Measurements from ENCODE around the gene ETV6. TPM values are rescaled to one million over a fixed set of nuclear protein-coding genes. Genes with fewer than 3 reads are reported as not detected.

ETV6 gene
- total RNA-seq, 1 experiment from 2014 or later, result 19.3 TPM

DNA sequence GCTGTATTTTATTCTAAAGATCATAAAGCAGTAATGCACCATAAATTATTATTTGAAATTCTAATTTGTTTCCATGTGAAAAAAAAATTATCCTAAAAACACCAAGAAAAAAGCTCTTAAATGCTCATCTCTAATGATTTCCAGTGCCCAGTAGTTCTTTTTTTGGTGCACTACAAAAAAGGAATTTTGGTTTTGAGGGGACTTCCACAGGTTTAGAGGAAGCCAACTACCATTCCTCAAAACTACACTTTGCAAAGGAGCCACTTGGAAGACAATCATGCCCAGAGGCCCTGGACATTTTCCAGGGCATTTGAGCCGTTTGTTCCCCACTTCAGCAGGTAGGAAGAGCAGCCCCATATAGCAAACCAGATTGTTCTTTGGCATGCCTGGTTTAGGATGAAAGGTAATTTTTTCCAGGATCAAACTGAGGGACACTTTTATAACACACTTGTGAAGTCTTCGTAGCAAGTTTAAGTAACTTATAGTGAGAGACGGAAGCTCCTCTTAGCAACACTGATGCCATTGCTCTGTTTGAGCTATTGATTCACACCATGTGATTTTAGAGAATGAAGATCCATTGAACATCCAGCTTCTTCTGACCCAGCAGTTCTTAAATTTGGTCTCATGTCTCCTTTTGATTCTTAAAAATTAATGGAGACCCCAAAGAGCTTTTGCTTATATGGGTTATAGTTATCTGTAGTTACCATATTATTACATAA is 187.9 kb downstream of the ETV6 start:
- H3K9me3 Mint-ChIP-seq (ENCODE audit: unreplicated experiment), result no peaks in the 10 kb centered on the region
- peak; percentile 36 for DNase-seq (ENCODE audit: unreplicated experiment)
- POLR2A ChIA-PET, result interaction anchor here (0.6 kb wide), 1 partner anchor 381 kb away, joined by 5 read pairs; no protein-coding TSS in a partner anchor
- no TSS peak for BruUV-seq (replicated peaks)
- peaks cover 12% of the 10 kb centered on the region for H3K36me3 Mint-ChIP-seq (ENCODE audit: insufficient read depth, unreplicated experiment)
- no peaks in the 10 kb centered on the region for H3K27me3 Mint-ChIP-seq (ENCODE audit: insufficient read depth, unreplicated experiment)
- no peak overlapping the region for H3K4me3 Mint-ChIP-seq (ENCODE audit: unreplicated experiment)
- intact Hi-C loops (cut with micrococcal nuclease), result loop anchor here (10.0 kb wide), 1 partner anchor 253 kb away; no protein-coding TSS in a partner anchor
- CTCF ChIA-PET, result interaction anchor here (0.6 to 0.7 kb wide), 2 partner anchors 99 to 520 kb away, joined by 3 read pairs; no protein-coding TSS in a partner anchor
- peaks cover 26% of the 10 kb centered on the region for H3K4me1 Mint-ChIP-seq (ENCODE audit: insufficient read depth, unreplicated experiment)
- H3K27ac Mint-ChIP-seq (ENCODE audit: low read depth, unreplicated experiment), result no peak overlapping the region
- TF ChIP-seq, protein P1, sequence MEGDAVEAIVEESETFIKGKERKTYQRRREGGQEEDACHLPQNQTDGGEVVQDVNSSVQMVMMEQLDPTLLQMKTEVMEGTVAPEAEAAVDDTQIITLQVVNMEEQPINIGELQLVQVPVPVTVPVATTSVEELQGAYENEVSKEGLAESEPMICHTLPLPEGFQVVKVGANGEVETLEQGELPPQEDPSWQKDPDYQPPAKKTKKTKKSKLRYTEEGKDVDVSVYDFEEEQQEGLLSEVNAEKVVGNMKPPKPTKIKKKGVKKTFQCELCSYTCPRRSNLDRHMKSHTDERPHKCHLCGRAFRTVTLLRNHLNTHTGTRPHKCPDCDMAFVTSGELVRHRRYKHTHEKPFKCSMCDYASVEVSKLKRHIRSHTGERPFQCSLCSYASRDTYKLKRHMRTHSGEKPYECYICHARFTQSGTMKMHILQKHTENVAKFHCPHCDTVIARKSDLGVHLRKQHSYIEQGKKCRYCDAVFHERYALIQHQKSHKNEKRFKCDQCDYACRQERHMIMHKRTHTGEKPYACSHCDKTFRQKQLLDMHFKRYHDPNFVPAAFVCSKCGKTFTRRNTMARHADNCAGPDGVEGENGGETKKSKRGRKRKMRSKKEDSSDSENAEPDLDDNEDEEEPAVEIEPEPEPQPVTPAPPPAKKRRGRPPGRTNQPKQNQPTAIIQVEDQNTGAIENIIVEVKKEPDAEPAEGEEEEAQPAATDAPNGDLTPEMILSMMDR (IDR thresholded peaks at IDR 0.05; ENCODE audit: unreplicated experiment), result no peak

DNA sequence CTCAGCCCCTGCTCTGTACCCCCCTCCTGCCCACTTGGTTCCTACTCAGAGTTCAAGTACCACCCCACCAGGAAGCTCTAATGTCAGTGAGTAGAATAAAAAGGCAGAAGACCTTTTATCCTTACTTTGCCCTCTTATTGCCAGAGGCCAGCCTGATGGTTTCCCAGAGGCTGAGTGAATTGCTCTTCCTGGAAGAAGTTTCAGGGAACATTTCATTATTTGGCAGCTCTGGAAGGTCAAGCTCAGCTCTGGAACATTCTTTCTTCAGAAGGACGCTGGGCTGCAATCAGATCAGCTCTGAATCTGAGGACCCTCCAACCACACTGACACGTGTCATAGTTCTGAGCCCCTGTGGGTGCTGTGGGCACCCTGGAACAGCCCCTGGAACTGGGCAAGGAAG is 188.9 kb downstream of the ETV6 start:
- Mint-ChIP-seq H3K4me1 (ENCODE audit: insufficient read depth, unreplicated experiment) (peaks cover 26% of the 10 kb centered on the region), H3K36me3 (ENCODE audit: insufficient read depth, unreplicated experiment) (peaks cover 11% of the 10 kb centered on the region), H3K4me3 (ENCODE audit: unreplicated experiment) (no peak overlapping the region), H3K27me3 (ENCODE audit: insufficient read depth, unreplicated experiment) (no peaks in the 10 kb centered on the region), H3K9me3 (ENCODE audit: unreplicated experiment) (no peaks in the 10 kb centered on the region), H3K27ac (ENCODE audit: low read depth, unreplicated experiment) (no peak overlapping the region)
- intact Hi-C loops (cut with micrococcal nuclease), result loop anchor here (10.0 kb wide), 1 partner anchor 254 kb away; no protein-coding TSS in a partner anchor
- POLR2A ChIA-PET, result no interaction called here
- BruUV-seq (replicated peaks), result no TSS peak
- no peak for DNase-seq (ENCODE audit: unreplicated experiment)
- TF ChIP-seq, protein P1 (IDR thresholded peaks at IDR 0.05; ENCODE audit: unreplicated experiment), result no peak
- CTCF ChIA-PET, result interaction anchor here (0.6 kb wide), 1 partner anchor 15 kb away, joined by 3 read pairs; no protein-coding TSS in a partner anchor

DNA sequence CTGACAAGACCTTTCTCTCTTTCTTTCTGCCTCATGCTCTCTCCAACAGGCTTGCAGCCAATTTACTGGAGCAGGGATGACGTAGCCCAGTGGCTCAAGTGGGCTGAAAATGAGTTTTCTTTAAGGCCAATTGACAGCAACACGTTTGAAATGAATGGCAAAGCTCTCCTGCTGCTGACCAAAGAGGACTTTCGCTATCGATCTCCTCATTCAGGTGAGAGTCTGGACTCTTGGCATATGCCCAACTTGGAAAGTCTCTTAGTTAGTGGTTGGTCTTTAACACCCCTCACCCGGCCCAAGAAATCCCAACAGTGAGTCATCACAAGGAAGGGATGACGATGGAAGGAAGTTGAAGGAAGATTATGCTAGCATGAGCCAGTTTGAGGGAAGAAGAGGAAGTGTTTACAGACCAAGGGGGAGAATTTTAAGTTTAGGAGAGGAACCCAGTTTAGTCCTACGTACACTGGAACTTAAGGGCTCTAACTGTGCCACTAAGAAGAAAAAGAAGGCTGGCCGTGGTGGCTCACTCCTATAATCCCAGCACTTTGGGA is 189.7 kb downstream of the ETV6 start:
- intact Hi-C loops (cut with micrococcal nuclease), result loop anchor here (10.0 kb wide), 1 partner anchor 254 kb away; no protein-coding TSS in a partner anchor
- Mint-ChIP-seq H3K27ac (ENCODE audit: low read depth, unreplicated experiment) (no peak overlapping the region), H3K27me3 (ENCODE audit: insufficient read depth, unreplicated experiment) (no peaks in the 10 kb centered on the region), H3K4me3 (ENCODE audit: unreplicated experiment) (no peak overlapping the region), H3K4me1 (ENCODE audit: insufficient read depth, unreplicated experiment) (peaks cover 19% of the 10 kb centered on the region), H3K9me3 (ENCODE audit: unreplicated experiment) (no peaks in the 10 kb centered on the region), H3K36me3 (ENCODE audit: insufficient read depth, unreplicated experiment) (peaks cover 11% of the 10 kb centered on the region)
- ChIA-PET CTCF (interaction anchor here (0.6 kb wide), 1 partner anchor 16 kb away, joined by 3 read pairs; no protein-coding TSS in a partner anchor), POLR2A (no interaction called here)
- peak; percentile 78 for DNase-seq (ENCODE audit: unreplicated experiment)
- no TSS peak for BruUV-seq (replicated peaks)
- TF ChIP-seq, protein P1 (IDR thresholded peaks at IDR 0.05; ENCODE audit: unreplicated experiment), result no peak

DNA sequence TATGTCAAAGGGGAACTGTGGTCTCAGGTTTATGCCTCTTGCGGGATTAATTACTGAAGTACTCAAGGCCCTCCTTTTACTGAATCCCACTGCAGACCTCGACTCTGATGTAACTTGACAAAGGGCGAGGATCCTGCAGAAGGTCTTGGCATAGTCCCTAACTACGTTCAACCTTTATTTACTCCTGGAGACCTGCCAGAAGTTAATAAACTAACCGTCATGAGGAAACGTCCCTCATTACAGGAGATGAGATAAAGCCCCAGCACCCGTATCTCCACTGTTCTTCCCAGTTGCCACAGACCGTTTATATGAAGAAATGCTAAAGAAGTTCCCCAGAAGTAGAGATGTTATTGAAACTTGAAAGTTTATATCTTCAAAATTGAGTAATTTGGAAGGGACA is 190.9 kb downstream of the ETV6 start:
- no TSS peak for BruUV-seq (replicated peaks)
- peaks cover 12% of the 10 kb centered on the region for H3K36me3 Mint-ChIP-seq (ENCODE audit: insufficient read depth, unreplicated experiment)
- no peak for DNase-seq (ENCODE audit: unreplicated experiment)
- no peaks in the 10 kb centered on the region for H3K9me3 Mint-ChIP-seq (ENCODE audit: unreplicated experiment)
- ChIA-PET POLR2A (no interaction called here), CTCF (interaction anchor here (0.6 kb wide), 1 partner anchor 196 kb away, joined by 3 read pairs; no protein-coding TSS in a partner anchor)
- peaks cover 7% of the 10 kb centered on the region for H3K4me1 Mint-ChIP-seq (ENCODE audit: insufficient read depth, unreplicated experiment)
- H3K27ac Mint-ChIP-seq (ENCODE audit: low read depth, unreplicated experiment), result no peak overlapping the region
- no peaks in the 10 kb centered on the region for H3K27me3 Mint-ChIP-seq (ENCODE audit: insufficient read depth, unreplicated experiment)
- intact Hi-C loops (cut with micrococcal nuclease), result no loop called here
- TF ChIP-seq, protein P1 (IDR thresholded peaks at IDR 0.05; ENCODE audit: unreplicated experiment), result no peak
- no peak overlapping the region for H3K4me3 Mint-ChIP-seq (ENCODE audit: unreplicated experiment)

All from MCF 10A (cell line).